GM18858 (cell line): ENCODE results near the gene LTBR.

Experiments
- ATAC-seq: cut with Tn5 transposase; IDR thresholded peaks from one replicate; pipeline ENCODE4 v1.9.1; 2021; ENCODE audit not compliant: unreplicated experiment

The LTBR gene

GRCh38 chr12:6382371-6382770, 1.6 kb upstream of the LTBR start:
- no peak for ATAC-seq

- ATAC-seq = no peak
Measured at GRCh38 chr12:6382982-6383381, 980 bp upstream of the LTBR start.

GRCh38 chr12:6384499-6385436, 806 bp downstream of the LTBR start:
- ATAC-seq = no peak

GRCh38 chr12:6386038-6386437, 2.1 kb downstream of the LTBR start:
- no peak for ATAC-seq

GRCh38 chr12:6386491-6386890, 2.5 kb downstream of the LTBR start:
- ATAC-seq = no peak

GRCh38 chr12:6387541-6387940, 3.6 kb downstream of the LTBR start:
- no peak for ATAC-seq

GRCh38 chr12:6390084-6390799, 6.3 kb downstream of the LTBR start:
- no peak for ATAC-seq

- ATAC-seq = no peak
Measured at GRCh38 chr12:6391013-6391412, 7.1 kb downstream of the LTBR start.

- ATAC-seq = no peak
Measured at GRCh38 chr12:6392504-6392903, 8.5 kb downstream of the LTBR start.

- ATAC-seq = no peak
Measured at GRCh38 chr12:6393109-6393508, 9.1 kb downstream of the LTBR start.

- ATAC-seq = no peak
Measured at GRCh38 chr12:6394398-6394797, 10.4 kb downstream of the LTBR start.

- no peak for ATAC-seq
Measured at GRCh38 chr12:6396031-6396430, 12.1 kb downstream of the LTBR start.

- no peak for ATAC-seq
Measured at GRCh38 chr12:6399884-6400644, 16.1 kb downstream of the LTBR start.

- ATAC-seq = no peak
Measured at GRCh38 chr12:6404390-6404789, 20.4 kb downstream of the LTBR start.

GRCh38 chr12:6405963-6406362, 22.0 kb downstream of the LTBR start:
- ATAC-seq = no peak

GRCh38 chr12:6407236-6407954, 23.4 kb downstream of the LTBR start:
- ATAC-seq = no peak

- no peak for ATAC-seq
Measured at GRCh38 chr12:6416596-6416995, 32.6 kb downstream of the LTBR start.

- ATAC-seq = no peak
Measured at GRCh38 chr12:6418796-6419195, 34.8 kb downstream of the LTBR start.

- ATAC-seq = no peak
Measured at GRCh38 chr12:6420364-6420763, 36.4 kb downstream of the LTBR start.

- ATAC-seq = no peak
Measured at GRCh38 chr12:6423267-6424007, 39.5 kb downstream of the LTBR start.
